Ureter (tissue), 1 donor: ENCODE data around the gene KIF18A. TPM values are rescaled to one million over a fixed set of nuclear protein-coding genes. Genes with fewer than 3 reads are reported as not detected.

ENCODE experiments used
- DNase-seq: peaks from one replicate; pipeline ENCODE4 v3.0.0-alpha.2; 2020; ENCODE audit warnings: low spot score
- total RNA-seq: library from RNA; stranded (reverse); gene quantifications from one replicate; pipeline ENCODE4 v1.2.4, GENCODE V29; 2023
- donor health status: DM: yes; HTN: yes; CAD: no.

The KIF18A gene
- total RNA-seq, 1 donor from 2014 or later: 0.86 TPM

DNA sequence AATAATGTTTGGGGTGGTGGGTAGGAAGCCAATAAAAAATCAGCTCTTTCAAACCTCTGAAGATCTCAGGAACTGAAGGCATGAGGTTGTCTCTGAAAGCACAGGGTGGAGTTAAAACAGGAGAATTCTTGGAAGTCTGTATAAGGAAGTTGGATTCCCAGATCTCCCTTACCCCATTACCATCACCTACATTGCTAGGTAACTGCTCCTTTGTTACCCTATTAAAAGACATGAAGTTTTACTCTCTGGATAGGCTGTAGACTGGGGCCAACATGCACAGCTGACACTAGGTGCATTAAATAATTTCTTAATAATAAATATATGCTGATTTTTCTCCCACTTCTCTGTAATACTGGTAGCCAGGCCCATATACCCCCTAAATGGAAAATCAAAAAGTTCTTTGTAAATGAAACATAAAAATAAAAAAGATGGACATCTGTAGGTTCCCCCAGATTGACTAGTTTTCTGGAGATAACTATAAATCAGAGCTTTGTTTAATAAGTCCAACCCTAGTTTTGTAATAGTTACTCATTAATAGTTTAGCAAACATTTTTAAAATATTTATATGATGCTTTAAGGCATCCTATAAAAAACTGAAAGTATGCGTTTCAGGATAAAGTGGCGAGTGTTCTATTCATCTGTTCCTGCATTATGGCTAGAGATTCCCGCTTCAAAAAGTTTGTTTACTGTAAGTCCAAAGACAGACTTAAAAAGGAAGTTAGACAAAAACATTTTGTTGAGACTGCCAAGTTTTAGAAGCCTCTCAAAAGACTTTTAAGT lies 63.8 kb downstream of the KIF18A start:
- no peak for DNase-seq

DNA sequence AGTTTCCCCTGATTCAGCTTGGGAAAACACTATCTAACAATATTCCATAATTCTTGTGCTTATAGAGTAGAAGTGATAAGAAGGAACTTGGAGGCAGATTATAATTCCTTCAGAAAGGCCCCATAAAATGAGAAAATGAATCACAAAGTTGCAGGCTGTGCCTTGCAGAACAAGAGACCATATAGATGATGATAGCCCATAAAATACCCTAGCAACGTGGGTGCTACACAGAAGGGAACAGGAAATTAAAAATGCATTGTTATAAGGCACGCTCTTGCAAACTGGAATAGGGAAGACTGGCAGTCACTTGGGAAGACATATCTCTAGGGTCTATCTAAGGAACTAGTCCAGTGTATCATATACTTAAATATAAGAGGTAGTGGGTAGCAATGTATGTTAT lies 67.6 kb downstream of the KIF18A start:
- no peak for DNase-seq

DNA sequence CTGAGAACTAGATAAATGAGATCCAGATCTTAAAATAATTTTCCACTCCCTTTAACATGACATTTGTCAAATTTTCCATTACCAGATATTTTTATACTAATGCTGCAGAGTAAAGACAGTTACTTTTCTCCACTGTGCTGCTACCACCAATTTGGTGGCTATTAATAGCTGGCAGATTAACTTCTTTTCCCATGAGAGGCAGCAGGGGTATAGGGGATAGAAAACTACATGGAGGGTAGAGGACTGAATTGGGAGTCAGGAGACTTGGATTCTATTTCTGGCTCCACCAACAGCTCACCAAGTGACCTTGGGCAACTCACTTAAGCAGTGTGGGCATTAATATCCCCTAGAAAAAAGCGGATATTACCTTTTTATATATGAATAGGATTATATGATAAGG lies 69.2 kb downstream of the KIF18A start:
- no peak for DNase-seq

DNA sequence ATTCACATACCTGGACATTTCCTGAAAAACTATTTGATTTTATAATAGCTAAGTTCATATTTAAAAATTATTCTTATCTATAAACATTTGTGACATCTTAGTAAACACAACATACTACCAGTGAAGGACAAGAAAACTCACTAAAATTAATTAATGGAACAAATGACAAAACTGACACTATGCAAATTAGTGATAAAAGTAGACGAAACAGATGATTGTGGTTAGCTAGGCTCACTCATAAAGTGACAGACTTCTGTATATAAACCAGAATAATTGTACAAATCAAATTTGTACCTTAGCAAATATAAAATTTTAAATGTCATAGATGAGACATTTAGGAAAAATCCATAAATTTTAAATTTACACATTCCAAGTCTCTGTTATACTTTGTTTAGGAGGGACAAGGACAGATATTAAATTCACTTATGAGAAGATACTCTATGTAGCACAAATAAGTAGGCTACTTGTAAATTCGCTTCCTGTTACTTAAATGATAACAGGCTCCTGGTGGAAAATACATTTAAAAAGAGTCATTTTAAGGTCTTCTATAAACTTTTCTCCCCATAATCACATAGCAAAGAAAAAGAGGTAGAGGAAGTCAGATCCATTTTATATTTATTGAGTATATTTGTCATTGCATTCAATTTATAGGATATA lies 81.2 kb downstream of the KIF18A start:
- DNase-seq: no peak

DNA sequence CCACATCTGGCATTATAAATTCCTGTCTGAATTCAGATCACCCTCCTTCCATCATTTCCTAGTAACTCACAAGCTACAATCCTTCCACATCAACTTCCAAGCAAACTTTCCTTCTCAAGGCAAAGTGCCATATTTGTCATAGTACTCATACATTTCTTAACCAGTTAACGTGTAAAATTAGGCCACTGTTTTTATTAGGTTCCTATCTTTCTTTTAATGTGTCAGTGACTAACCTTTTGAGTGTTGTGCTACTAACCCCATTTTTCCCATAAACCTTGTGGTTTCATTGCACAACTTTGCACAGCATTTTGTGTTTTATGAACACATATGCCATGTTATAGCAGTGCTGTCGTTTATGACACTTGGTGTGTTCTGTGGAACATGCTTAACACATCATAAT lies 90.1 kb downstream of the KIF18A start:
- no peak for DNase-seq

DNA sequence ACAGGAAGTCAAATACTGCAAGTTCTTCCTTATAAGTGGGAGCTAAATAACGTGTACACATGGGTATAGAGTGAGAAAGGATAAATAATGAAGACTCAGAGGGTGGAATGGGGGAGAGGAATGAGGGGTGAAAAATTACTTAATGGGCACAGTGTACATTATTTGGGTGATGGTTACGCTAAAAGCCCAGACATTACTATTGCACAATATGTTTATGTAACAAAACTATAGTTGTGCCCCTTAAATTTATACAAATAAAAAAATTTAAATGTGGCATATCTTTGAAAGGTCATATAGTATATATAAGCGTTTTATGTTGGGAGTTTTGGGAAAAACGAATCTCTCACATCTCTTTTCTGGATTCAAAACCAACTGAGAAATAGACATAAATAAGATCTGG lies 96.1 kb downstream of the KIF18A start:
- DNase-seq: no peak

DNA sequence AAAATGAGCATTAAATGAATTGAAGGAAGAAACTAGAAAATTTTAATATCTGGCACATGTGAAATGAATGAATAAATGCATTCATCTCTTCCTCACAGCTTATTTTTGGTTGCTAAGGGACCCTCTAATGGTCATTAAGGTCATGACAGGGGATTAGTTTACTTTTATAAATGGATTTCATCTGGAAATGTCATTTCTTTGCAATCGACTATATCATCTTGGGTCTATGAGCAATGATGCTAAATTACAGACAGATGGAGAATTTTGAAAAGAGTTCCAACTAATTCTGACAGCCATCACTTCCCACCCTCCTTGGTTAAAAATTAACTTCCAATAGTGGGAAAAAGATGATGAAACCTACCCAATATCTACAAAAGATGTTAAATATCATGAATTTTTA lies 98.0 kb downstream of the KIF18A start:
- no peak for DNase-seq

DNA sequence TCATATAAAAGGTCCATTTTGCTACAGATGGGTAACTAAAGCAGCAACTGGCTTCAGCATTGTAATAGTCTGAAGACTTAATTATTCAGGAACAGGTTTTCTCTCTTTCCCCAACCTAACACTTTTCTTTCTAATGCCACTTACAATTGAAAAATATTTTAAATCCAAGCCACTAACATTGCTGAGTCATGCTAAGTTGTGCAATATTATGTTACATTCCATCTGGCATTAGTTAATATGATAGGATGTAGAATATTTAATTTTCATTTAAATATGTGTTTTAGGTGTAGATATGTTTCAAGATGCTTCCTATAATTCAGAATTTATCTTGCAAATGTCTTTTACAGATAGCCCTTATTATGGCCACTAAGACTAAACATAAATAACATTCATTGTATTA lies 98.6 kb downstream of the KIF18A start:
- DNase-seq: no peak

DNA sequence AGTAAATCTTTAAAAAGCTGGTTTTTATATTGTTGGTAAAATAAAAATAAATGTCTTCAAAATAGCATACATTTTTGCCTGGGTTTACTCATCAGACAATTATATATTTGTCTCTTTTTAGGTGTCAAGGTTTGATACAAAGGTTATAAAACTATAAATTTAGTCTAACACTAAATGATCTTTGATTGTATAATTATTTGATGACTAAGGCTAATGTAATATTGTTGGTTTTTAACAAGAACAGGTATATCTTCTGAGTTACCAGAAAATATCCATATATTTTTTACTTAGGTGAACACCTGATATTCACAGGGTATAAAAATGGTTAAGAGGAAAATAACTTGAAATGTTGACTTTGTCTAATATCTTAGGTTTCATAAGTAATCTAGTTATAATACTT lies 104.3 kb downstream of the KIF18A start:
- DNase-seq: no peak

DNA sequence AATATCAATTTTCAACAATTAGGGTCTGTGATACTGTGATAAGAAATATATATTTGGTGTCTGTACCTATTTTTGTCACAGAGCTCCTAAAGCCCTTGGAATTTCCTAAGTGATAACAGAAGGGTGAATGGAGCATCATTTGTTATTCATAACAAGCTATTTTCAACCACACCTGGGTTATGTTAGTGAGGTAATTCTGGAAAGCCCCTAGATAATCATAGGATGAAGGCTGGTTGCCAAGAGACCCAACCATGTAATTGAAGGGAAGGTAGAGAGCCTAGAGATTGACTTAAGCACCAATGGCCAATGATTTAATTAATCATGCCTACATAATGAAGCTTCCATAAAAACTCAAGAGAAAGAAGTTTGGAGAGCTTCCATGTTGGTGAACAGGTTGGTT lies 109.4 kb downstream of the KIF18A start:
- no peak for DNase-seq

DNA sequence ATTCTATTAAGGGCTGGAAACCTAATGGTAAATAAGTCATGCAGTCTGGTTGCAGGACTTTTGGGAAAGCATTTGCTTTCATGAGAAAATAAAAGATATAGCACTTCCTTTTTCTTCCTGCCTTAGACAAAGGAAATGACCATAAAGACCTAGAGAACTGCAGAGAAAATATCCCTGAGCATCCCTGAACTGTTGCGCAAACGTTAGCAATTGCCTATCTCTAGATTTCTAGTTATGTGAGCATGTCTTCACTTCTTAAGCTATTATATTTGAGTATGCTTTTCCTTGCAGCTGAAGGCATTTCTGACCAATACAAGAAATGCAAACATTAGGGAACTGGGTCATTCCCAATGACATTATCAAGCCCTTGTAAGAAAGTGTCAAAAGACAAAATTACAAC lies 110.6 kb downstream of the KIF18A start:
- no peak for DNase-seq

DNA sequence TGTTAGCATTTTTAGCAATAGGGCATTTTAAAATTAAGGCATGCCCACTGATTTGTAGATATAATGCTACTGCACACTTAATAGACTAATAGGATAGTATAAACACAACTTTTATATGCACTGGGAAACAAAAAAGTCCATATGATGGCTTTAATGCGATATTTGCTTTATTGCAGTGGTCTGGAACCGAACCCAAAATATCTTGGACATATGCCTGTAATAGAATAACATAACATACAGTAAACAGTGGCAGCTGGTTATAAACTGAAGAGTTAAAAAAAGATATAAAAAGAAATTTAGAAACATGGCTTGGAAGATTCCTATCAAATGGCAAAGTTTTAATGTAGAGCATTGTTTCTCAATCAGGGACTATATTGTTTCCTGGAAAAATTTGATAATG lies 111.9 kb downstream of the KIF18A start:
- no peak for DNase-seq

DNA sequence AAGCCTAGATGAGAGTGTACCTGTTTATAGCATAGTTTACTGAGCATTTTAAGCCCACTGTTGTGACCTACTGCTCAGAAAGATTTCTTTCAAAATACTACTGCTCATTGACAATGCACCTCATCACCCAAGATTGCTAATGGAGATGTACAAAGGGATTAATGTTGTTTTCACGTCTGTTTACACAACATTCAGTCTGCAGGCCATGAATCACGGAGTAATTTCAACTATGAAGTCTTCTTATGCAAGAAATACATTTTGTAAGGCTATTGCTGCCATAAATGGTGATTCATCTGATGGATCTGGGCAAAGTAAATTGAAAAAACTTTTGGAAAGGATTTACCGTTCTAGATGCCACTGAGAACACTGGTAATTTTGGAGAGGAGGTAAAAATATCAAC lies 112.9 kb downstream of the KIF18A start:
- DNase-seq: no peak

DNA sequence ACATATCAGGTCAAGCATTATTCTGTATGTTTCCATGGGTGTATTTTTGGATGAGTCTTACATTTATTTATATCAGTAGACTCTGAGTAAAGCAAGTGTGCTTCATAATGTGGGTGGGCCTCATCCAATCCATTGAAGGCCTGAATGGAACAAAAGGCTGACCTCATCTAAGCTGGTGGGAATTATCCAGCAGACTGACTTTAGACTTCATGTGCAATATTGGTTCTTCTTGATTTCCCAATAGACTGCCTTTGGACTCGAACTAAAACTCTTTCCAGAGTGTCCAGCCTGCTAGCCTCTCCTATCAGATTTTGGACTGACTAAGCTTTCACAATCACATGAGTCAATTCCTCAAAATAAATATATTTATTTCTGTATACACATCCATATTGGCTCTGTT lies 116.2 kb downstream of the KIF18A start:
- DNase-seq: no peak

DNA sequence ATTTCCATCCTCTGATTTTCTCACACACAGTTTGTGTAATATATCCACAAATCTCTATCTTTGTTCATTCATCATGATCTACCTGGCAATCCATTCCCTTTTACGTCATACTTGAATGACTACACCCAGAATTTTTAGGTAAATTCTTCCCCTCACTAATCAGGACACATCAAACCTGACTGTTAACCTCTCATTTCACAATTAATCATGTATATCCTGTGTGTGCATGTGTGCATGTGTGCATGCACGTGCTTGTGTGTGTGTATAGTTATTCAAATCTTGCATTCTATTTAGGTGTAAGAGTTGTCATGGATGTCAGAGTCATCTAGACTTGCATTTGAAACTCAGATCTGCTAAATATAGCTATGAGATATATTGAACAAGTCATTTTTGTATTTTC lies 130.4 kb downstream of the KIF18A start:
- DNase-seq: no peak

DNA sequence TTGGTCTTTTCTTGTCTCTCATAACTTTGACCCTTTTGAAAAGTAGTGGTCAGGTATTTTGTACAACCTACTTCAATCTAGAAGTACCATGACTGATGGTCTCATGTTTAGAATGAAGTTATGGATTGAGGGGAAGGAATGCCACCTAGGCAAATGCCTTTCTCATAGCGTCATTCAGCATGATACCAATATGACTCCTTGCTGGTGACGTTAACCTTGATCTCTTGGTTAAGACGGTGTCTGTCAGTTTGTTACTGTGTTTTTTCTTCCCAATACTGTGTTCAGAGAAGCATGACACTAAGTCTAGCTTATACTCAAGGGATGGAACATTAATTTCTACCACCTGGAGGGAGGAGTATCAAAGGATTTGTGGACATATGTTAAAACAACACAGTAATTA lies 130.9 kb downstream of the KIF18A start:
- no peak for DNase-seq

DNA sequence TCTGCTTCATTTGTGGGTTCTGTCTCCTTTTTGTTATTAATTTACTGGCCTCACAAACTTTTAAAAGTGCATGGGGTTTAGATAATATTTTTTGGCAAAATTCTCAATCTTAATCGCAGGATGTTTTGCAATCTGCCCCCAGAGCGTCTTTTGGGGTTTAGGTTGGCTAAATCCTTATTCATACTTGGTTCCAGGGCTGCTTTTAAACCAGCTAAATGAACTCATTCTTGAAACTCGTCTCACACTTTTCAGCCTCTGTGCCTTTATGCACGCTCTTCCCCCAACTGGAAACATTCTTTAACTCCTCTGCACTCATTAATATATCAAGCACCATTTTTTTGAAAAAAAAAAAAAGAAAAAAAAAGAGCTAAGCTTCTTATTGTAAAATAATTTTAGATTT lies 131.7 kb downstream of the KIF18A start:
- DNase-seq: no peak

DNA sequence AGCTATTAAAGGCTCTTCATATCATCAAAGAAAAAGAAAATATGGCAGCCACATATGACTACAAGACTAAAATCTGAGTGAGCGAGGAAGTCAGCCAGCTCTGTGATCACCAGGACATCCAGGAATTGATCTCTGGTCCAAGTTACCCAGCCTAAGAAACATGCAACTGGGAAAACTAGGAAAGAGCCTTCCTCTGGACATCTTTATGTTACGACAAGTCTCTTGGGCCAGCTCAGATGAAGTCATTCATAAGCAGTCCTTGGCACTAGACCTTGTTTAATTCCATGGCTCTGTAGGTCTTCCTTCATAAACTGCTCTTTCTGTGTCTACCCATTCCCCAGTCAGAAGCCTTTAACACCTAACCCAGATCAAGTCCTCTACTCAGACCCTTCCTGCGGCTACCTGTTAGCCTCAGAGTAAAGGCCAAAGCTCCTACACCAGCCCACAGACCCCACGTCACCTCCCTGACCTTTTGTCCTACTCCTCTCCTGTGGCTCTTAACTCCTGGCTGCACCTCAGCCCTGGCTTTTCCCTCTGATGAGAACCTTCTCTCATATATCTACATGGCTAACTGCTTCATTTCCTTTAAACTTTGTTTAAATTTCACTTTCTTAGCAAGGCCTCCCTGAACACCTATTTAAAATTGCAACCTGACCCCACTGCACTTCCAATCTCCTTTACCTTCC lies 134.0 kb downstream of the KIF18A start:
- no peak for DNase-seq

DNA sequence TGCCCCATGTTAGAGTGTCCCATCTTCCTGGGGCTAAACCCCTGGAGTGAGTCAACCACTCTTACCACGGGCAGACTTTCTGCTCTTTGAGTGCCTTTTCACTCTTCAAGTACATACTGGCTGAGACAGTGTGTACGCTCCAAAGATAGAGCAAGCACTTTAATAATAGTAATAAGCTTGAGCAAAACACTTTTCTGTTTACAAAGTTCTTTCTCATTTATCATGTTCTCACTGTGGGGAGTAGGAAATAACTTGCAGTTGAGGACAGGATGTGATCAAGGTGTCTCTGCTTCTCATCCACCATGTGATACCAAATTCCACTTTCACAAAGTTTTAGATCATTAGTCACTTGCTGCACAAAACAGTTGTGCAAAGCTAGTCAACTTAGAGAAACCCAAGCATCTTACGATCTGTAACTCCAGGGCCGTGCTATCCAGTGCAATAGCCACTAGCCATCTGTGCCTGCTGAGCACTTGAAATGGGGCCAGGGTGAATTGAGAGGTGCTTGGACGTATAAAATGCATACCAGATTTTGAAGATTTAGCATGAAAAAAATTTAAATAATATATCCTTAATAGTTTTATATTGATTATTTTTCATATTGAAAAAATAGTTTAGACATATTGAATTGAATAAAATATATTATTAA lies 135.3 kb downstream of the KIF18A start:
- DNase-seq: no peak

DNA sequence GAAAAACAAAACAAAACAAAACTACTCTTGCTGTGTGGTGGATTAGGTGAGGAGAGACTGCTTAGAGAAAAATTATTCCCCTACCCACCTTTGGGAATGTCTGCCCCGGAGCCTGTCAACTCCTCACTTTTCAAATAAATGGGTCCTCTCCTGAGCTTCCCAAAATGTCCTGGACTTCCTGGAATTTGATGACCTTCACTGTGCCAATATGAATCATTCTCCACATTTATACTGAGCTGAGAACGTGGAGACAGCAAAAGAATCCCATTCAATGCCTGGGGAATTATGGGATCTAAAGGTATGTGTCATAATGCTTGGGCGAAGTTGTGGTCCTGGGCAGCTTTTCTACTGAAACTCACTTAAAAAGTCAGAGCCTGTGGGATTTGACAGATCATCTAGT lies 136.8 kb downstream of the KIF18A start:
- DNase-seq: no peak
